IMR-90 (cell line): ENCODE measurements around the gene RAF1. TPM values are rescaled to one million over a fixed set of nuclear protein-coding genes. Genes with fewer than 3 reads are reported as not detected.

Experiments used
- ATAC-seq: fragments of 200-7000 bp; cut with Tn5 transposase; 2 replicates; pipeline ENCODE4 v1.9.1; 2020; ENCODE audit warnings: low read depth, mild to moderate bottlenecking, moderate library complexity
- BruUV-seq: library from RNA; stranded (reverse); fragments of 400-500 nt; replicated peaks from 2 replicates; lab custom pipeline; 2021; lab: Mats Ljungman, UMichigan
- CTCF ChIA-PET: fragments of 300-600 bp; formaldehyde crosslinking; extraction: SDS; loops from one replicate; lab custom pipeline; 2021; ENCODE audit warnings: antibody characterized with exemption; lab: Yijun Ruan, JAX
- POLR2A ChIA-PET: fragments of 300-600 bp; sonication (Branson Sonifier 250); formaldehyde crosslinking; loops from one replicate; lab custom pipeline; 2022; ENCODE audit warnings: antibody characterized with exemption; ENCODE audit not compliant: unreplicated experiment; lab: Charles Lee
- DNase-seq: peaks from one replicate; pipeline ENCODE4 v3.0.0; 2013
- H2AFZ ChIP-seq: replicated peaks from 2 replicates; pipeline ENCODE3; 2013; ENCODE audit warnings: low read length, mild to moderate bottlenecking; ENCODE audit not compliant: poor library complexity
- H2AK5ac ChIP-seq: 2 replicates; pipeline ENCODE4 v1.6.1; 2013; ENCODE audit warnings: low read depth, low read length, inconsistent platforms
- H2AK9ac ChIP-seq: replicated peaks from 2 replicates; pipeline ENCODE3; 2013; ENCODE audit warnings: mild to moderate bottlenecking, low read depth, low read length, moderate library complexity; ENCODE audit not compliant: poor library complexity
- H2BK120ac ChIP-seq: 2 replicates; pipeline ENCODE4 v1.6.1; 2013; ENCODE audit warnings: low read depth, low read length, inconsistent platforms
- H2BK15ac ChIP-seq: 3 replicates; pipeline ENCODE4 v1.6.1; 2013; ENCODE audit warnings: low read depth, low read length, inconsistent platforms
- H2BK20ac ChIP-seq: 2 replicates; pipeline ENCODE4 v1.6.1; 2013; ENCODE audit warnings: low read depth, mild to moderate bottlenecking, inconsistent platforms, low read length, moderate library complexity
- H2BK5ac ChIP-seq: 2 replicates; pipeline ENCODE4 v1.6.1; 2013; ENCODE audit warnings: mild to moderate bottlenecking, low read depth, low read length, inconsistent platforms; ENCODE audit not compliant: poor library complexity, severe bottlenecking
- H3K14ac ChIP-seq: replicated peaks from 2 replicates; pipeline ENCODE4 v1.6.1; 2013; ENCODE audit warnings: low read depth, low read length, inconsistent platforms
- H3K18ac ChIP-seq: 2 replicates; pipeline ENCODE4 v1.6.1; 2013; ENCODE audit warnings: low read depth, low read length, control low read depth
- H3K23ac ChIP-seq: 2 replicates; pipeline ENCODE4 v1.6.1; 2013; ENCODE audit warnings: low read depth, low read length, inconsistent platforms
- H3K27ac ChIP-seq: 2 replicates; pipeline ENCODE4 v1.5.1; 2013; ENCODE audit warnings: mild to moderate bottlenecking, control low read depth, low read length; ENCODE audit not compliant: insufficient read depth
- H3K27me3 ChIP-seq: 2 replicates; pipeline ENCODE4 v1.6.1; 2013; ENCODE audit warnings: low read length; ENCODE audit not compliant: control insufficient read depth, insufficient read depth
- H3K36me3 ChIP-seq: 2 replicates; pipeline ENCODE4 v1.6.1; 2013; ENCODE audit warnings: low read length, mixed read lengths; ENCODE audit not compliant: control insufficient read depth, insufficient read depth
- H3K4ac ChIP-seq: 2 replicates; pipeline ENCODE4 v1.6.1; 2013; ENCODE audit warnings: low read depth, low read length, inconsistent platforms
- H3K4me1 ChIP-seq: 2 replicates; pipeline ENCODE4 v1.6.1; 2013; ENCODE audit warnings: low read length, mixed read lengths; ENCODE audit not compliant: control insufficient read depth, insufficient read depth
- H3K4me2 ChIP-seq: 2 replicates; pipeline ENCODE4 v1.6.1; 2013; ENCODE audit warnings: low read depth, mild to moderate bottlenecking, control low read depth, low read length, moderate library complexity
- H3K4me3 ChIP-seq: 2 replicates; pipeline ENCODE4 v1.5.1; 2013; ENCODE audit warnings: low read depth, mild to moderate bottlenecking, control low read depth, low read length, moderate library complexity; ENCODE audit not compliant: insufficient read depth
- H3K56ac ChIP-seq: 2 replicates; pipeline ENCODE4 v1.6.1; 2013; ENCODE audit warnings: low read length, inconsistent platforms; ENCODE audit not compliant: insufficient read depth; ENCODE audit errors: extremely low read depth
- H3K79me1 ChIP-seq, 2 experiments: 2 replicates each; pipeline ENCODE4 v1.6.1; 2013; ENCODE audit warnings: low read length in 2 of 2, inconsistent platforms in 1 of 2, low read depth in 1 of 2
- H3K9ac ChIP-seq: 2 replicates; pipeline ENCODE4 v1.6.1; 2013; ENCODE audit warnings: low read depth, low read length, control low read depth
- H3K9me1 ChIP-seq: 2 replicates; pipeline ENCODE4 v1.6.1; 2013; ENCODE audit warnings: low read length, inconsistent platforms; ENCODE audit not compliant: insufficient read depth
- H3K9me3 ChIP-seq: 2 replicates; pipeline ENCODE4 v1.6.1; 2013; ENCODE audit warnings: low read length; ENCODE audit not compliant: control insufficient read depth, insufficient read depth
- H4K20me1 ChIP-seq: 2 replicates; pipeline ENCODE4 v1.6.1; 2013; ENCODE audit warnings: low read length, inconsistent platforms; ENCODE audit not compliant: insufficient read depth
- H4K5ac ChIP-seq: 2 replicates; pipeline ENCODE4 v1.6.1; 2013; ENCODE audit warnings: mild to moderate bottlenecking, low read depth, low read length, control low read depth
- H4K8ac ChIP-seq, 2 experiments: 2 replicates each; pipeline ENCODE4 v1.6.1; 2013; ENCODE audit warnings: low read depth in 2 of 2, low read length in 2 of 2, control low read depth in 1 of 2, inconsistent platforms in 1 of 2
- H4K91ac ChIP-seq: 2 replicates; pipeline ENCODE4 v1.6.1; 2013; ENCODE audit warnings: low read depth, low read length, inconsistent platforms; ENCODE audit not compliant: insufficient read depth
- MXI1 ChIP-seq: IDR thresholded peaks from 2 replicates; pipeline ENCODE4 v1.6.1; 2012; ENCODE audit warnings: low read depth, mild to moderate bottlenecking, low read length, moderate library complexity, borderline replicate concordance
- NFE2L2 ChIP-seq: fragments of 150-350 bp; IDR thresholded peaks from 2 replicates; pipeline ENCODE4 v1.6.1; 2016; ENCODE audit warnings: low read depth, mild to moderate bottlenecking, low read length
- RAD21 ChIP-seq: IDR thresholded peaks from 2 replicates; pipeline ENCODE4 v1.6.1; 2012; ENCODE audit warnings: low read length, improper control_type of control experiment
- WGBS, 2 experiments: methylation state at CpG; one replicate each; pipeline versions ENCODE4 v1.1.5 to v1.1.7; 2013; ENCODE audit warnings: missing lambda C conversion rate in 2 of 2; ENCODE audit not compliant: insufficient read length in 1 of 2; ENCODE audit errors: extremely low coverage in 2 of 2; 5-methylcytosine and 5-hydroxymethylcytosine counted together
- dilution Hi-C: fragments of 300-500 bp; cut with HindIII; formaldehyde crosslinking; loops from one replicate; pipeline ENCODE4 v1.14.3; 2018; ENCODE audit warnings: low sequenced_read_pairs; ENCODE audit not compliant: unreplicated experiment
- in situ Hi-C: fragments of 300-500 bp; cut with MboI; formaldehyde crosslinking; loops from 3 replicates; pipeline ENCODE4 v1.14.3; 2019; ENCODE audit warnings: low sequenced_read_pairs, inconsistent platforms, mixed read lengths
- intact Hi-C: fragments of 100-400 bp; cut with micrococcal nuclease; formaldehyde crosslinking; loops from 2 replicates; pipeline ENCODE4 v1.10.0; 2022
- polyA plus RNA-seq, 3 experiments: library from polyadenylated mRNA; depleted of rRNA; stranded (reverse); fragments of >200 nt; gene quantifications; 2 replicates each; pipeline ENCODE4 v1.2.3, GENCODE V29; 2012; ENCODE audit warnings: low replicate concordance in 1 of 3
- total RNA-seq: library from RNA; depleted of rRNA; stranded (reverse); fragments of >200 nt; gene quantifications from 2 replicates; pipeline ENCODE4 v1.2.3, GENCODE V29; 2012

Gene RAF1
- total and polyA plus RNA-seq, 2 of the 4 experiments (the other 2 are of a cell fraction) = 115 to 151 TPM

DNA sequence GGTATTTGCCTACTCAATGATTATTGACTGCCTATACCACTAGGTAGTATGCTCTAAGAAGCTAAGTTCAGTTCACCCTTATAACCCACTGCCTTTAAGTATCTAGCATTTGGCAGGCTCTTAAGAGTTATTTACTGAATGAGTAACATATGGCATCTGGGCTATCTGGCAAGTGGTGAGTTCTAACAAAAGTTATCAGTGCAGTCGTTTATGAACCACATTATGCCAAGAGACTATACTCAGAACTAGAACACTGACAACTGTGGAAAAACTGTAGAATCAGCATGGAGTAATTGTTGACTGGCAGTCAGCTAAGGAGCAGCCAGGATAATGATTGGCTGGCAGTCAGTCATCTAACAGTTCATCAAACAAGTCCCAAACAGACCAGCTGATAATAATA is 25.8 kb downstream of the RAF1 start:
- peaks cover 5% of the 10 kb centered on the region for H3K36me3 ChIP-seq
- no peak overlapping the region for H3K23ac ChIP-seq
- no peak for TF ChIP-seq RAD21
- TF ChIP-seq NFE2L2 = no peak
- TF ChIP-seq MXI1 = no peak
- peaks cover 6% of the 10 kb centered on the region for H3K4me1 ChIP-seq
- no peak overlapping the region for H2BK5ac ChIP-seq
- intact Hi-C loops (no loop called here), in situ Hi-C loops (no loop called here), dilution Hi-C loops (no loop called here)
- no peak overlapping the region for H3K14ac ChIP-seq
- H3K18ac ChIP-seq = no peak overlapping the region
- H3K79me1 ChIP-seq = peaks cover 0 to 38% of the 10 kb centered on the region in 2 experiments; a peak in 2 of 4 replicates
- peak; percentile 71 for ATAC-seq
- no TSS peak for BruUV-seq
- no peak overlapping the region for H3K27ac ChIP-seq
- DNase-seq = peak; percentile 70
- no peak overlapping the region for H4K5ac ChIP-seq
- no peak overlapping the region for H2BK20ac ChIP-seq
- ChIA-PET CTCF (interaction anchor here (0.9 to 1.0 kb wide), 2 partner anchors 13 to 23 kb away, joined by 3 read pairs; no protein-coding TSS in a partner anchor), POLR2A (no interaction called here)
- H3K4me3 ChIP-seq = no peak overlapping the region
- peaks cover 59% of the 10 kb centered on the region for H4K20me1 ChIP-seq
- no peaks in the 10 kb centered on the region for H3K27me3 ChIP-seq
- H3K9me3 ChIP-seq = no peaks in the 10 kb centered on the region
- H2AK5ac ChIP-seq = no peak overlapping the region
- no peak overlapping the region for H4K91ac ChIP-seq
- no peak overlapping the region for H3K4me2 ChIP-seq
- no peak overlapping the region for H2AFZ ChIP-seq
- no peak overlapping the region for H2BK120ac ChIP-seq
- H4K8ac ChIP-seq = no peak overlapping the region
- no peak overlapping the region for H3K4ac ChIP-seq
- H3K56ac ChIP-seq = no peak overlapping the region
- peaks cover 9% of the 10 kb centered on the region for H3K9me1 ChIP-seq
- H2AK9ac ChIP-seq = no peak overlapping the region
- WGBS, 2 experiments = no CpG with 5 or more reads among the region's 1 CpG
- H2BK15ac ChIP-seq = no peak overlapping the region
- no peak overlapping the region for H3K9ac ChIP-seq
